HG03280 (cell line): Measurements from ENCODE around the gene TRABD2B.

Experiments used
- ATAC-seq: cut with Tn5 transposase; IDR thresholded peaks from one replicate; pipeline ENCODE4 v1.9.1; 2021; ENCODE audit warnings: mild to moderate bottlenecking, moderate library complexity; ENCODE audit not compliant: unreplicated experiment

Gene TRABD2B

DNA sequence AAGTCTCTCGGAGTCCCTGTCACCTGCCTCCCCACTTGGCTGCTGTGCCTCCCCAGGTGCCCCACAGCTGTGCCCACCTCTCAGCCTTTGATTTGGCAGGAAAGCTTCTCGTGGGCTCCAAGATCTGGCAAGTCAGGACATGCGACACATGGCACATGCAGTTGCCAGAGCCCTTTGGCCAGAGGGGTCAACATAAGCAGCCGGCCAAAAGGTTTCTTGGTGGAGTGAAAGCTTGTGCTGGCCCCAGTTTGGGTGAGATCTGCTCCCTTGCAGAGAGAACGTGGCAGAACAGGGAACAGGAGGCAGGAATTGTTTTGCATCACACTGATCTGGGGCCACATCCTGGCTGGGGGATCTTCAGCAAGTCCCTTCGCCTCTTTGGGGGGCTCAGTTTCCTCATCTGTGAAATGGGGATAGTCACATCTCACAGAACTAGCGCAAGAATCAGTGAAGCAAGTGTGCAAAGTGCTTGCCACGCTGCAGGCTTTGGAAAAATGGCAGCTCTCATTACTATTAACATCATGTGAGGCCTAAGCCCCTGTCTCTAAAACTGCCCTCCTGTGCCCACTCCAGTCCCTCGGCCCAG lies 232.6 kb downstream of the TRABD2B start:
- ATAC-seq = no peak

DNA sequence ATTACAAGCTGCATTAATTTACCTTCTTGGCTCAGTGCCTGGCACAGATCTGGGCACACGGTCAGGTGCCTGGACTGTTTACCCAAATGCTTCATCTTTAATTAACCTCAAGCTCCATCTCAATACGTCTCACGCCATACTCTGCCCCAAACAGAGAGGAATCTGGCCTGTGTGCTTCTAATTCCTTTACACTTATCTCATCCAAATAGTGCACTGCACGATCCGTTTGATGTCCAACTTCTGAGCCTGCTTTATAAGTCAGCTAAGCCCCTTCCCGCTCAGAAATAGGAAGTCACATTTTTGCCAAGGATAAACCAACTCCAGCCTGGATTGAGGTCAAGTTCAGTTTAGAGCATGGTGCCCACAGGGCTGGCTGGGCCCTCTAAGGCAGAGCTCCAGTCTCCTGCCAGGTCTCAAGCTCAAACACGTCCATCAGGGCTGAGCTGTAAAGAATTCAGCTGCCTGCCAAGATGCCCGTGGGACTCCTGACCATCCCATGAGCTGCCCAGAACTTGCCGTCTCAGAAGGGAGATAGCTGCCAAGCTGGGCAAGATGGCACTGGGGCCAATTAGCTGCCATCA lies 233.5 kb downstream of the TRABD2B start:
- no peak for ATAC-seq

DNA sequence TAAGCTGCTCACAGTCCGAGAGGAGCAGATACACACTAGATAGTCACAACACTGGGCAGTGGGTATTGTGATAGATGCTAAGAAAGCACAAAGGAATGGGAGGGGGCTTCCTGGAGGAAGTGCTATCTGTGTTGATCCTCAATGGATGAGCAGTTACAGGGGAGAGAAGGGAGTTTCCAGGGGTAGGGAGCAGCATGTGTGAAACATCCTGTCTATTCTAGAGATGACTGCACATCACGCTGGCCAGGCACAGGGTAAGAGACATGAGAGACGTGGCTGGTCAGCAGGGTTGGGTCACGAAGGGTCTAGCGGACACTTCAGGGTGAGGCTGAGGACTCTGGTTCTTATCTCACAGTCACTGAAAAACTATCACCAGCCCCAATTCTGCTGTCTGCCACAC lies 235.2 kb downstream of the TRABD2B start:
- no peak for ATAC-seq

DNA sequence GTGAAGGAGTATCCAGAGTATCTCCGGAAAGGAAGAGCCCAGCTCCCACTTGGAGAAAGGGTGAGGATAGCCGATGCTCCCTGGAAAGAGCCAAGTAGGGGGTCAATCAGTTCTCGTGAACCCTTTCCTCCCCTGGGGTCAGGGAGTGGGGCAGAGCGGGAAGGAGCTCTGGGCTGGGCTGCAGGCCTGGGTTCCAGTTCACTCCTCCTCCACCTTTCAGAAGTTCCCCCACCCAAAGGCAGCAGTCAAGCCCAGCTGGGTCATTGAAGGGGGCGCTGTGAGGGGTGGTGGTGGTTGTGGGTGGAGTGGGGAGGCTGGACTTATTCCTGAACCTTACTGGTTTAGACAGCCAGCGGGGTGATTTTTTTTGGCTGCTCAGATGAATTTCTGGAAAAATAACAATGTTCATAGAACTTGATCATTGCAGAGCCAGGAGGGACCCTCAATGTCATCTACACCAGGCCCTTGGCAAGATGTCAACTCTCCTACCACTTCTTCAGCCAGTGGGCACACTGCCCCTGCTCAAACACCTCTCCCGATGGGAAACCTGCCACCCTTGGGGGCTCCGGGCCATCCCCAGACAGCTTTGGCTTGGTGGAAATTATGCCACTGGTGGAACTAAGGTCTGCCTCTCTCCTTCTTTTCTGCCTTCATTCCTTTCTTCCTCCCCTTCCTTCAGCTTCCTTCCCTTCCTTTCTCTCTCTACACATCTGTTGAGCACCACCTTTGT lies 235.8 kb downstream of the TRABD2B start:
- ATAC-seq = no peak

DNA sequence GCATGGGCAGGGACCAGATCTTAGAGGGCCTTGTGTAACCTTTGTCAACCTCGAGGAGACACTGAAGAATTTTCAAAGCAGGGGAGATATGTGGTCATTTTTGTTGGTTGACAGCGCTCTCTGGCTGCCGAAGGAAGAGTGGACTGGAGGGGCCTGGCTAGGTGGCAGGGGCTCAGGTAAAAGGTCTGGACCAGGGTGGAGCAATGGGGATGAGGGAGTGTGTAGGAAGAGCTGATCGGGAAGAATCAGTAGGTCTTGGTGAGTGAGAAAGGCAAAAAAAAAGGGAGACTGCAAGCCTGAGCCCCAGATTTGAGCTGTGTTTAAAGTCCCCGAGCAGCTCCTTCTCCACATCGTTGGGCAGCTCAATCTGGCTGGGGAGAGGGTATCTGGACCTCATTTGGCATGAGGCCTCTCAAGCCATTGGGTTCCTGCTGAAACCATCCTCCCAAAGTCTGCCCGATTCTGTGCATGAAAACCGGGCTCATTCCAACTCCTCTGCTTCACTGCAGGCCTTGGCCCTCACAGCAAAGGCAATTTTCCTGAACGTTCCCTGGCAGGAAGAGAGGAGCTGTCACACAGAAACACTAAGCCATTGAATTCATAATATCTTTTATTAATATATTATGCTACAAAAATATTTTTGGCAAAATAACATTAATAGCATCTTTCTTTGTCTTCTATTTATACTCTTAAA lies 237.1 kb downstream of the TRABD2B start:
- no peak for ATAC-seq

DNA sequence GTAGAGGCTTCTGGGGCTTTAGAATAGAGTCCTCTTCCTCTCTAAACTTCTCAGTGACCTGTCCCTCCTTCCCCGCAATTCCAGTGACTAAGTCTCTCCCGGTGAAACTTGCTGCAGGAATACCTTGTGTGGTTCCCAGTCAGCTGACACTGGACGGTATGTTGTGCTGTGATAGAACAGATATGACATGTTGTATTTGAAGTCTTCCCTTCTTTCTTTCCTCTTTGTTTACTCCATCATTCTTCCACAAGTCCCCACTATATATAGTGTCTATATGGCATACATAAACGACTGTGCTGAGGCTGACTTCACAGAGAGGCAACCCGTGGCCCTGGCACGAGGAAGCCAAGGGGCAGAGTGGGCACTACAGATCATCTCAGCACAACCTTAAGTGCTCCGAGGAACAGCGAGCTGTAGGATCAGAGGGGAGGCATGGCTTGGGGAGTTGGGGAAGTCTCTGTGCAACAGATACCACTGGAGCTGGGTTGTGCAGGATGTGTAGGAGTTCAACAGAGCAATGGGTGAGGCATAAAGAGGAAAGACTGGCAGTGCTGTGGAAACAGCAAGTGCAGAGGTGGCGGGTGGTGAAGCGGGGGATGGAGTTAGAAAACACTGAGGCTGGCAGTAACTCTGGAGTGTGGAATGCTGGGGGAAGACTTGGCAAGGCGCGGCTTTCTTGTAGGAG lies 237.8 kb downstream of the TRABD2B start:
- ATAC-seq = no peak

DNA sequence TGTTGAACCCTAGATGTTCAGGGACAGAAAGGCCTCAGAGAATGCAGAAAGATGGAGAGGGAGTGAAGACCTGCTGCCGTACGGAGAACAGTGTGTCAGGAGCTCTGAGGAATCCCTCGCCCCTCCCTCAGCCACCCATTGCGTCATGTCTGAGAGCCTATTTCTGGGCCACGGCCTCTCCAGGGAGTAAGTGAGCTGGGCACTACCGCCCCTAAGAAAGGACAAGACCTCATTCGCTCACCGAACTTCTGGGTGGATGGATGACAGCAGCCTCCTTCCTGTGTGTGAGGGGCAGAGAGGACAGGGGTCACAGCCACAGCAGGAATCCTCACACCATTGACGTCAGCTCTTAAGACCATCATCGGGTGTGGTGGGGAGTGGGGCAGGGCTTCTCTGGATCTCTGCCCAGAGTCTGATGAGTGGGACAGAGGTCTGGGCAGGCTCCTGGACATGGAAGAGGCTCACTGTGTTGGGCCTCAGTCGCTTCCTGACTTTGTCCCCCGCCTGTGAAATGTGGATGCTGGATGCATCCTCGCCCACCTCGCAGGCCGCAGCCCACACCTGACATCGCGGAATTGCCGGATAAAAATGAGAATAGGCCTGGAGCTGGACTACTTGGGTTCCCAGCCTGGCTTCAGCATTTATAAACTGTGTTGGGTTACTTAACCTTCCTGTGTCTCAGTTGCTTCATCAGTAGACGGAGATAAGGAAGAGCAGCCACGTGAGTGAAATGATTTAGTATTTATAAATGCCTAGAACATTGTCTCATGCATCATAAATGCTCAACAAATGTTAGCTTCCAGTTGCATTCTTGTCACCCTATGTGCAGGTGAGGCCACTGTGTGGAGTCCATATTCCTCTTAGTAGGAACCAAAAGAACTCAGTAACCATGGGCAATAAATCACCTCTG lies 238.6 kb downstream of the TRABD2B start:
- ATAC-seq = no peak

DNA sequence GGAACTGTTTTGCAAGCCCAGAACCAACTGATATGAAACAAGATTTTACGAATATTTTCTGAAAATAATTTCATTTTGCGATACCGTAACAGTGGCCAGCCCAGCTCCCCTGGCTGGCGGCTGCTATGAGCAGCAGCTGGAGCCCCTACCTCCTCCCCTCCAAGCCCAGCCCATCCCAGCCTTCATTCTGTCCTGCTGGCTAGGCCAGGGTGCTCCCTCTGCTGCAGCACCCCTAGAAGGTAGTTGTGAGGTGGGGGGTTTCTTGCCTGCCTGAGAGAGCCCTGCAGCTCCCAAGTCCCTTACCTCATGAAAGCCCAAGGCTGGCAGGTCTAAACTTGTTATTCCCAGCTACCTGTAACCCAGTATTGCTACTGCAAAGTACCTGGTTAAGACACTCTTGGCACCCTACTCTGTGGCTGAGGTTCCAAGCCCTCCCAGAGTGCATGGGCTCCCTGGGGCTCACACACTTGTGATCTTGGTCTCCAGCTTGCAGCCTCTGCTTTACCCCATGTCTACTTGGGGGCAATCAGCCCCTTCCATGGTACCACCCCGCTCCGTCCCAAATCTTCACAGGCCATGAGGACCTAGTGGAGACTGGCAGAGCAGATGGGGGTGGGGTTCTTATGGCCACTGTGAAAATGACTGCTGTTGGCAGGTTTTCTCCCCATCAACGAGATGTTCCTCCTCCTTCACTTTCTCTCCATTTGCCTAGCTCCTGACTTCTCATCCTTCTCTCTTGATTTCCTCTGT lies 239.8 kb downstream of the TRABD2B start:
- no peak for ATAC-seq

DNA sequence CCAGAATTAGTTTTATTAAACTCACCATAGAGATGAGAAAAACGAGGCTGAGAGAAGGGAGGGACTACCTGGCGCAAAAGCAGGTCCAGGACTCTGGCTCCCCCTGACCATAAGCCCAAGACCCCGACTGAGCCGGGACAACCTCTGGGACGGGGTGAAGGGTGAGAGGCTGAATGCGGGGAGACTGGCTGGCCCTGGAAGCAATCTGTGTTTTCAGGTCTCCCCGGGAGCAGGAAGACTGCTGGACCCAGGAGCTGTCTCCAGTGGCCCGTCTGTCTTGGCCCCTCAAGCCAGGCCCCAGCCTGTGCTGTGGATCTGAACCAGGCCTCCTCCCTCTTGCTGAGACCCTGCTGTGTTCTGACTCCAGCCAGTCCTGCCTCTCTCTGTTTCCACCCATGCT lies 240.8 kb downstream of the TRABD2B start:
- ATAC-seq = no peak

DNA sequence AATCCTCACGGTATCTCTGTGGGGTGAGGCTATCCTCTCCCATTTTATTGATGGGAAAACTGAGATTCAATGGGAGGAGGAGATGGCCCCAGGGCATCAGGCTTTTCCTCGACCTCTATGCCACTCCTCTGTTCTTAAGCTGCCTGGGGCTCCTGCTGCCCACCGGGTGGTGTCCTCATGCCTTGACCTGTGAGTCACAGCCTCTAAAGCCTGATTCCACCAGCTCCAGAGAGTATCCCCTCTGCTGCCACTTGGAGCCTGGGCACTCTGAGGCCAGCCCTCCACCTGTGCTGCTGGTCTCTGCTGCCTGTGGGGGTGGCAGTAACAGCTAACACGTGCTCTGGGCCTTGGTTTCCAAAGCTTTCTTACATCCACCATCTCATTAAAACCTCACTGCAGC lies 241.2 kb downstream of the TRABD2B start:
- no peak for ATAC-seq

DNA sequence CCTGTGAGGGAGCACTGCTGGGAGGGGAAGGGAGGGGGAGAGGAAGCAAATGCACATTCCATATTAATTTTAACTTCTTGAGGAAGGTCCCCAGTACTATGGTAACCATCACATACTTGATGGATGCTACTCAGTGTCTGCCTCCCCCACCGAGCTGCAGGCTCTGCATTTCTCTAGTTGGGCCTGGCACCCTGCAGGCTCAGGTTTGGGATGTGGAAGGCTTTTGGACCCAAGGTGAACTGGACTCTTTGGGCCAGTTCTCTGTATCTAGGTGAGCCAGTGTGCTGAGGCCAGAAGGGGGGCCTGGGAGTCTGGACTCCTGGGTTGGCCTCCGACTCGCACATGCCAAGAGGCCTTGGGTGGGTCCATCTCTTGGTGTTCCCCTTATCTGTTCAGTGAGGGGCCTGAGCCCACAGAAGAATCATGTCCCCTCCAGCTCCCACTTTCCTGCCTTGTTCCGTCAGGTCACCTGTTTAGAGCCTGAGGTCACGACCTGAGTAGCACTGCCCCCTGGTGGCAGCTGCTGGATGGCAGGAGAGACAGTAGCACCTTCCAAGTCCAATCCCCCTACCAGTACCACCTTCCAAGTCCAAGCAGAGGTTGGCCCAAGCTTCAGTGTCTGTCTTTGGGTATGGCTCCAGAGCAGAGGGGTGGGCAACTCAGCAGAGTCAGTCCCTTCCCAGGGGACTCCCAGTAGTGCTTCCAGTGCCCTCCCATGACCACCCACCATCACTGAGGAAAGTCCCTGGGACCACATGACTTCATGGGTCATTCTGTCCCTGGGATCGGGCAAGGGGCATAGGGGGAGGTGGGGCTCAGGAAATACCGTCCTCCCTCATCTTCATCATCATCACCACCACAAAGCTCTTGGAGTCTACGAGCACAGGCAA lies 241.8 kb downstream of the TRABD2B start:
- ATAC-seq = no peak

DNA sequence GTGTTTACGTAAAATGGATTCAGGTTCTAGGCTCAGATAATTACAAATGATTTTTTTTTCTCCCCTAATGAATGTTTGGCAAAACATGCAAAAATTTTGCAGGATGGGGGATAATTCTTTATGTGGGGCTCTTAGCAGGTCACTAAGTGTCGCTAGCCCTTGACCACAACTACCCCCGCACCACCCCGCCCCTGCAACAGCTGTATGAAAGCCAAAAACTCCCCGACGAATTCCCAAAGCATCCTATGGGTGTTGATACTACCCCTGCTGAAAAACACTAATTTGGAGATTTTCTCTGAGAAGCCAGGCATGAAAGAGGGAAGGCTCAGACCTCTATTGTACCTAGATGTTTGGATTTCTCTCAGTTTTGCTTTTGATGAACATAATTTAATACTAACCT lies 243.0 kb downstream of the TRABD2B start:
- no peak for ATAC-seq

DNA sequence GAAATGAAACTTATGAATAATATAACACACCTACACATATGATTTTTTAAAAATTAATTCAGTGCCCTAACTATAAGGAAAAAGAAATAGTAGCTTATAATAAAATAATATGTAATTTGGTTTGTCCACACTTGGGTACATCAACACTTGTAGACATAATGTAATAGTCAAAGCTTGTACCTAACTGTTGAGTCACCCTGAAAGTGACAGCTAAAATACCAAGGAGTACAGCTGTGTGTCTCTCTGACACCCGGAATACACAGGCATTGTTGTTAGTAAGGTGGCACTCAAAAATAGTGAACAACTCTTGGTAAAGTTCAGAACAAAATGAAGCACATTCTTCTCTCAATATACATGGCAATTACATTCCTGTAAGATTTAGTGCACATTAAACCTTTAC lies 243.4 kb downstream of the TRABD2B start:
- no peak for ATAC-seq

DNA sequence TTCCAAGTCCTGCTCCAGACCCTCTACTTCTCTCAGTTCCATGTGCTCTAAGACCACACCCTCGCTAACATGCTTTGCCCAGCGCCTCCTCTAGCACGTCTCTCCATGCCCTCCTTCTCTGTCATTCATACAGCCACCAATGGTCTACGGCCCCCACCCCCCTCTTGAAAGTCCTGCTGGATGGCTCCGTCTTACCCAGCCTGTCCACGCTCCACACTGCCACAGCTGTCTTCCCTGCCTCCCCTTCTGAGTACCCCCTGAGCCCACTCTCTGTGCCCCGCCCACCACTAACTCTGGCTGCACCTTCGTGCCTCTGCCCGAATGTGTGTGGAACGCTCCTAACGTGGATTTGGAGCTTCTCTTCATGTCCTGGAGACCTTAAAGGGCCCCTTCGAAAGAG lies 244.6 kb downstream of the TRABD2B start:
- no peak for ATAC-seq

DNA sequence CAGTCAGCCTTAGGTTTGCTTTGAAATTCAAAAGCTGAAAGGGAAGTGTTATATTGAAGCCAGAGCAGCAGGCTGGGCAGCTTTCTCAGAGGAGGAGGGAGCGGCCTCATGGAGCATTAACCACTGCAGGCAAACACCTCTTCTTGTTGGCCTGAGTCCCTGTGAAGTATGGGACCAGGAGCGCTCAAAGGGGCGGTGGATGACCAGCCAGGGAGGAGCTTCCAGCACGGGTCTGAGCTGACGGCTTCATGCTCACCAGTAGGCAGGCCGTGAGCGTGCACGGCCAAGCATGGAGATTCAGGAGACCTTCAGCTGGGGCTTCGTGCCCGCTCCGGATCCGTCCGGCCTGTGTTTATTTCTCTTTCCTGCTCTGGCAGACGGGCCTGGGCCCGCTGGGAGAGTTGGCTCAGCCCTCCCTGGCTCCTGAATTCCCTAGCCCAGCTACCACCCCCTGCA lies 245.2 kb downstream of the TRABD2B start:
- ATAC-seq = no peak

DNA sequence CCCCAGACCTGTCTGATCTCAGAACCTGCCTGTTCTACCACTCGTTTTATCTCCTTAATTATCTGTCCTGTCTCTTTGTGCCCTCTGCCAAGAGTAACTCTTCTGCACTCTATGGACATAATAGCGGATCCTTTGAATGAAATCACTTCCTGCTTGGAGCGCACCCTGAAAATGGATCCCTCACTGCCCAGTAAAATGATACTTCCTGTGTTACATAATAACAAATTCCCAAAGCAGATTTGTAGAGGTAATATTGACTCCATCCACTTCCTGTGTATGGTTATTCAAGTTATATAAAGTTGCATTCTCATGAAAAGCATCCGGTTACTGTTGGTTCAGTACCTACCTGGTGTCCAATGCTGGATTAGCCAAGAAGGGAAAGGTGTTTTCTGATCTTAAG lies 246.0 kb downstream of the TRABD2B start:
- no peak for ATAC-seq

DNA sequence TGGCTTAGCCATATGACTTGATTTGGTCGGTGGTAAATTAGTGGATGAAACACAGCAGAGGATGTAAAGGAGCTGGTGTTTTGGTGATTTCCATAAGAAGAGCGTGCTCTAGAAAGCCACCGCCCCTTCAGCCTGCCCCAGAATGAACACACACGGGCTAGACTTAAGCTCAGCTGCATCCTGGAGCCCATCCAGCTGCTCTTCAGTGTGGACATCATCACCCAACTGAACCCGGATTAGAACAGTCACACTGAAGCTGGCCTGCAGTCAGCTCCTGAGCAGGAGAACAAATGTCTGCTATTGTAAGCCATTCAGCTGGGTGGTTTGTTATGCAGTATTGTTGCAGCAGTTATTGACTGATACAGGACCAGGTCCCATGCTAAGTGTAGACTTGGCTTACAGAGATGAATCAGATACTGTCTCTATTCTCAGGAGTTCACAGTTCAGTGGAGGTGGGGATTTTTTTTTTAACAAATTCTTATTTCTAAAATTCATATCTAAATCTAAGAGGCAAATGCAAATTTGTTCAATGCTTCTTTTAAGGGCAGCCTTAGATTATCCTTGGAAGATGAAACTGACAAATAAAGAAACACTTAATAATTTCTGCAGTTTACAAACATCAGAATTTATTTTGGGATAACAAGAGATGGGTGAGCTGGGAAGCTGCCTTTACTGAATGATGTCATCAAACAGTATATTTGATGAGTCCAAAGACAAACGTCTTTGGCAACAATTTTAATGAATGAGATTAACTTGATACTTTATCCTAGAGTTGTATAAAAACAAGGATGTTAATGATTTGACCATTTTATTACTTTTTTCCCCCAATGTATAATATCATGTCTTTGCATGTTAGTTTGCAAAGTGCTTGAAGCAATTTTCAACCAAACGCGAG lies 251.2 kb downstream of the TRABD2B start:
- no peak for ATAC-seq
